ENCODE measurements around the gene AK3. TPM values are rescaled to one million over a fixed set of nuclear protein-coding genes. Genes with fewer than 3 reads are reported as not detected.

AK3 gene
- total RNA-seq (2022; extraction: Qiagen RNA extraction): 45.0 to 57.4 TPM (median 52.9 TPM) in 5 replicates

DNA sequence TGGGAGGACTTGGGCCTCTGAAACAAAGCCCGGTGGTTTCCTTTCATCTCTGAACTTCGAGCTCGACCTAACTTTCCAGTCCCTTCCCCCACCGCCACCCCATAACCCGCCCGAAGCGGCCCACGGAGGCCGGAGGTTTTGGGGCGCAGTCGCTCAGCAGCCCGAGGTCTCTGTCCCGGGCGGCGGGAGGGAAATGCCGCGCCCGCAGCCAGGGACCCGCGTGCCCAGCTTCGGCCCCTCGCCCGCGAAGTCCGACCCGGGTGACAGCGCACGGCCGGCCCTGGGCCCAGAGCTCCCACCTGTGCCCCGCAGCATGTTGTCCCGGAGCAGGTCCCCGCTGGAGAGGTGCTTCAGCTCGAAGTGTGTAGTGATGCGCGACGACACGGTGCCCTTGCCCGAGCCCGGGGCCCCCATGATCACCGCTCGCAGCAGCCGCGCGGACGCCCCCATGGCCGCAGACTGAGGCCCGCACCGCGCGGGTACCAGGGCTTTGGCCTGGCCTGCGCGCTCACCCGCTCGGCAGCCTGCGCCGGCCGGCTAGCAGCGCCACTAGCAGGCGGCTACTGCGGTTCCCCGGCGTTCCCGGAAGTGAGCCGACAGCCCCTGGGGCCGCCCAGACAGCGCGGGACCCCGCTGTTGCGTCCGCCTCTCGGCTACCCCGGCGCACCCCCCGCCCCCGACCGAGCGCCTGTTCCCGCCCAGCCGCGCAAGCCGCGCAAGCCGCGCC, at the start of gene AK3:
Gene AK3 (minus strand): TSS at position 565 of the 727 bp plus-strand sequence. CDS start 115 bp downstream, at position 450.

DNA sequence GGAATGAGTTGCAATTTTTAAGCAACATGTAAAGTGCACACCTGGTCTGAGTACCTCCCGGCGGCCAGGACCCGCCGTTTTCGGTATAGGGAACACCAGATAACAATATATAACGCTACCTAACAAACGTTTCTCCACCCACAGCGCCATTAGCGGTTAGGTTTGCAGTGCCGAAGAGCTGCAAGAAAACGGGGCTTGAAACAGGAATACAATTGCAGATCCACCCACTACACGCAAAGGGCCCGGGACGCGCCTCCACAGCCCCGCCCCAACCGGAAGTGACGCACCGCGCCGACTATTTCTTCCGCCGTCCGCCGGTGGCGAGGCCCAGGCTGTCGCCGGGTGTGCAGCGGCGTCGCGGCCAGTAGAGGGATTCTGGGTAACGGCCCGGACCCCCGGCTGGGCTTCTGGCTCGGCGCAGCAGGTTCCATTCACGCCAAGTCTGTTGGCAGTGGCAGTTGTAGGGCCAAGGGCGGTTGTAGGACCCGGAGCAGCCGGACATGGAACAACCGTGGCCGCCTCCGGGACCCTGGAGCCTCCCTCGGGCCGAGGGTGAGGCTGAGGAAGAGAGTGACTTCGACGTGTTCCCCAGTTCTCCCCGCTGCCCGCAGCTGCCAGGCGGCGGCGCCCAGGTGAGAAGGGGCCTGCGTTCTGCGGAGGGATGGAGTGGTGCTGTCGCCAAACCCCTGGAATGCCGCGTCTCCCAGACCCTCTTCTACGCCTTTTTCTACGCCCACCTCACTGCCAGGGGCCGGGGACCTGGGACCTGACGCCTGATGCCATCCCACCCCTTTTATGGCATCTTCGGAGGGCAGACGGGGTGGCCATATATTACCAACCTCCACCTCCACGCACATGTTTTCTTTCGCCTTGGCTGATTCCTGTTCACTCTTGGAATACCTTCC, 61.5 kb downstream of the AK3 start, which contains the start of gene CDC37L1:
Gene CDC37L1 (plus strand): TSS at position 302 of the 905 bp plus-strand sequence. CDS start 199 bp downstream, at position 501.

DNA sequence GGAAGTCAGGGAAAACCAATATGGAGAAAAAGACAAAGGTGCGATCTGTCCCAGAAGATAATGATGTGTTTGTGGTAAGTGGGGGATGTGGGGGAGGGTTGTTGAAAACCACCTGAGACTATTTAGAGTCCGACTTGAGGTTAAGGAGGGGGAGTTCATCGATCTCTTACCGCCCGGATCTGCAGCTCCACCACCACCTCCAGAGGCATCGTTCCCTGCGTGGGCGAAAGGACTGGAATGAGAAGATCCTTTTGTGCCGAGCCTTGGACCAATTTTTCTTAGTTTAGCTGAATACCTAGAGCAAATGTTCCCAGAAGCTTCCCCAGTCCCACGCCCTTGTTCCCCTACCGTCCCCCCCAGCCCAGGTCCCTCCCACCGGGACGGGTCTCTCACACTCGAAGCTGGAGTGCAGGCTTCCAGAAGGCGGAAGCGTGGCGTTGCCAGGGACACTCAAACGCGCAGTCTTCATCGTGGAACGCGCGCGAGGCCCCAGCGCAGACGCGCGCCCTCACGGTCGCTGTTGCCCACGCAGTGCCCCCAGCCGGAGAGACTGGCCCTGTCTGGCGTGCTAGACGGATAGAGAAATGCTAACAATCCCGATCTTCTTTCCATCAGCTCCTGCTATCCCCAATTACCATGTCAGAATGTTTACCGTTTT, 74.8 kb downstream of the AK3 start, which contains the start of gene SPATA6L:
Gene SPATA6L (minus strand): TSS at position 439 of the 658 bp plus-strand sequence. CDS start 230 bp downstream, at position 209.

DNA sequence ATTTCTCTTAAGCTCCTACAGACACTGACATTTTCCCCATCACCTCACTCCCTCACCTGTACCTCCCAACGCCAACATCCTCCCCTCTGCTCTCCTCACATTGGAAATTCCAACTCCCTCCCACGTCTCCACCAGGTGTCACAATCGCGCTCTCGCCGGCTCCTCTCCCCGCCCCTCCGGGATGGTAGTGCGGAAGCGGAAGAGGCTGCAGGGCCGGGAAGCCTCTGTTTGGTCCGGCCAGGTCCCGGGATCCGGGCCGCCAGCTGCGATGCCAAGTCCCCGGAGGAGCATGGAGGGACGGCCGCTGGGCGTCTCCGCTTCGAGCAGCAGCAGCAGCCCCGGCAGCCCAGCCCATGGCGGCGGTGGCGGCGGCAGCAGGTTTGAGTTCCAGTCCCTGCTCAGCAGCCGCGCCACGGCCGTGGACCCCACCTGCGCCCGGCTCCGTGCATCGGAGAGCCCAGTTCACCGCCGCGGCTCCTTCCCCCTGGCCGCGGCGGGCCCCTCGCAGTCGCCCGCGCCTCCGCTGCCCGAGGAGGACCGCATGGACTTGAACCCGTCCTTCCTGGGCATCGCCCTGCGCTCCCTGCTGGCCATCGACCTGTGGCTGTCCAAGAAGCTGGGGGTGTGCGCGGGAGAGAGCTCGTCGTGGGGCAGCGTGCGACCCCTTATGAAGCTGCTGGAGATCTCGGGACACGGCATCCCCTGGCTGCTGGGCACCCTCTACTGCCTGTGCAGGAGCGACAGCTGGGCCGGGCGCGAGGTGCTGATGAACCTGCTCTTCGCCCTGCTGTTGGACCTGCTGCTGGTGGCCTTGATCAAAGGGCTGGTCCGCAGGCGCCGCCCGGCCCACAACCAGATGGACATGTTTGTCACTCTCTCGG, 78.7 kb downstream of the AK3 start, which contains the start of gene PLPP6:
Gene PLPP6 (plus strand): TSS at position 187 of the 881 bp plus-strand sequence. CDS start 82 bp downstream, at position 269.

Other genes with a start within 250 kb of the AK3 start
- gene PLPP6, start 78.9 kb downstream of the AK3 start, total RNA-seq (2022; extraction: Qiagen RNA extraction): 9.2 to 12.1 TPM (median 11.7 TPM) in 5 replicates
- gene SPATA6L, start 74.7 kb downstream of the AK3 start, total RNA-seq (2022; extraction: Qiagen RNA extraction): 1.8 to 3.0 TPM (median 2.5 TPM) in 5 replicates
- 11.4 to 17.4 TPM (median 14.2 TPM) in 5 replicates for gene CDC37L1, start 61.6 kb downstream of the AK3 start, total RNA-seq (2022; extraction: Qiagen RNA extraction)
- 46.6 to 52.4 TPM (median 47.8 TPM) in 5 replicates for gene RCL1, start 51.7 kb upstream of the AK3 start, total RNA-seq (2022; extraction: Qiagen RNA extraction)
- 2.3 to 4.5 TPM (median 3.6 TPM) in 5 replicates for gene JAK2, start 244.1 kb upstream of the AK3 start, total RNA-seq (2022; extraction: Qiagen RNA extraction)